8988T (cell line): ENCODE measurements around the gene ZNF302.
A peak's percentile ranks its signal among the peaks of the same experiment; 100 is the strongest.
"Not testable (repeated sequence)": the region's sequence is repeated elsewhere in the genome, so short reads cannot be mapped to it uniquely, and the experiment has no call there.

Experiments used
- DNase-seq: peaks from one replicate; pipeline ENCODE4 v3.0.0; 2011

Gene ZNF302

GRCh38 chr19:34677386-34678084 lies at the start of gene ZNF302:
ZNF302 (plus strand) TSS chr19:34677678; CDS start chr19:34678805, 1,127 bp downstream.
- DNase-seq: peak; percentile 89

DNA sequence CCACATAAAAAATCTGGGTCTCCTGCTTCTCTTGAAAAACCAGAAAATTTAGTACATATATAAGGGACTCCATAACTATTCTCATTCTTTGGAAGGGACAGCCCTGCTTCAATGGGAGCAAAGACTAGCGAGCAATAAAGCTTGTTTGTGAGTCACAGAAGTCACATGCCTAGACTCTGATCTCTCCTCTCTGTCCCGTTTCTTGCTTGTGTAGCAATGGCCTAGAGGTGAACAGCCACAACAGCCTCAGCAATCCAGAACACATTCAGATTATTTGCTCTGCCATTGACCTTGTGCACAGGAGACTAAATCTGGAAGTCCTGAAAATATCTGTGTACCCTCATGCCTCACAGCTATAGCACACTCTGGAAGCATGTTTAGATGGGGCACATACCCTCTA lies 43.7 kb upstream of the ZNF302 start:
- DNase-seq: no peak

- DNase-seq: no peak
Measured at GRCh38 chr19:34639491-34640085, 37.9 kb upstream of the ZNF302 start.

- no peak for DNase-seq
Measured at GRCh38 chr19:34642241-34642640, 35.2 kb upstream of the ZNF302 start.

GRCh38 chr19:34644991-34645461 lies 32.5 kb upstream of the ZNF302 start:
- DNase-seq: no peak

DNA sequence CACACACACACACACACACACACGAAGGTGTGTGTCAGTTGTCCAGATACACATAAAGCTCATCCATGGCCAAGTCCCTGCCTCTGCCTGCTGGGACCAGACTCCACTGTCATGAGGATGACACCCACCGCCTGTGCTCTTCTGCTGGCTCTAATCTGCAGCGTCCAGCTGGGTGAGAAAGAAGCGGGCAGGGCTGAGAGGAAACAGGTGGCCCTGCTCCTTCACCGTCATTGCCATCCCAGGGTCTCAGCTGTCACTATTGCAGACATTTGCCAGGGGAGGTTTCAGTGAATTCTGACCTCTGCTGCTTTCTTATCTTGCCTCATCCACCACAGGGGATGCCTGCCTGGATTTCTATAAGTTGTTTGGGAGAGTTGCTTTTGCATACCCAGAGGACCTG lies 31.9 kb upstream of the ZNF302 start:
- no peak for DNase-seq

DNA sequence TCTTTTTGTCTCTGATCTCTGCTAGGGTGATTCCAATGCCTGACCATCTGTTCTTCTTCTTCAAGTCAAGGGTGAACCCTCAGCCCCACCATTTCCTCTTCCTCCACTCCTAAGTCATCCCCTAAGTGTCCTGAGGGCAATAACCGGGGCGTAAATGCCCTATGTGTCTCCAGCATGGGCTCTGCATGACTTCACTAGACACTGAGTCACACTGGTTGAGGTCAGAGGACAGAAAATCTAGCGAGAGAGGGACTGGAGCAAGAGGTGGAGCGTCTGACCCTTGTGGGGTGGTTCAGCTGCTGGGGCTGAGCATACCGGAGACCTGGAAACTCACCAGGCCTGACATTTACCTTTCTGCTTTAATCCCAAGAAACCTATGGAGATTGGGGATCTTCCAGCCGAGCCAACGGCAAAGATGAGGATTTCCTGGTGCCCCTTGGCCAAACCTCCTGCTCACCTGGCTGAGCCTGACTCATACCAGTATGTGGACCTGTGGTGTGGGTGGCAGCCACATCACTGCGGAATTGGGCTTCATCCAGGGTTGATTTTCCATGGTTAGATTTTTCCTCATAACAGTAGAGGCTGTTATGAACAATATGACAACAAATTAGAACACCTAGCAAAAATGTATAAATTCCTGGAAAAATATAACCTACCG lies 27.5 kb upstream of the ZNF302 start:
- no peak for DNase-seq

DNA sequence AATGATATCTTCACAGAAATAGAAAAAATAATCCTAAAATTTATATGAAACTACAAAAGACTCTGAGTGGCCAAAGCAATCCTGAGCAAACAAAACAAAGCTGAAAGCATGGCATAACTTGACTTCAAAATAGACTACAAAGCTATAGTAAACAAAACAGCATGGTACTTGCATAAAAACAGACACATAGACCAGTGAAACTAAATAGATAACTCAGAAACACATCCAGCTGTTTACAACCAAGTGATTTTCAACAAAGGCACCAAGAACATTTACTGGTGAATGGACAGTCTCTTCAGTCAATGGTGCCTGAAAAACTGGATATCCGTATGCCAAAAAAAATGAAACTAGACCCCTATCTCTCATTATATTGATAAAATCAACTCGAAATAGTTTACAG lies 25.7 kb upstream of the ZNF302 start:
- no peak for DNase-seq

DNA sequence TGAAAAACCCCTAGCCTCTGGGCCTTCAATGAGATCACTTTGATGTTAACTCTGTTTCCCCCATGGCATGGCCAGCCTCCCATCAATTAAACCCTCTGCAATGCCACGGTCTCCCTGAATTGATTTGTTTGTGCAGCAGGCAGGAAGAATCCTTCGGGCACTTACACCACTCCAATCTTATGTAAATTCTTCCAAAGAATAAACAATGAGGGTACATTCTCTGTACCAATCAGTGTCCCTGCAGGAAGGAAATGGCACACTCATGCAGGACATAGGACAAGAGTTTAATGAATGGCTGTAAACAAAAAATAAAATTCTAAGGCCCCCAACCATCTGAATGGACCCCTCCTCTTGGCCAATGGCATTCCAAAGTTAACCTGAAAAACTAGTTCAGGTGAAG lies 22.7 kb upstream of the ZNF302 start:
- no peak for DNase-seq

DNA sequence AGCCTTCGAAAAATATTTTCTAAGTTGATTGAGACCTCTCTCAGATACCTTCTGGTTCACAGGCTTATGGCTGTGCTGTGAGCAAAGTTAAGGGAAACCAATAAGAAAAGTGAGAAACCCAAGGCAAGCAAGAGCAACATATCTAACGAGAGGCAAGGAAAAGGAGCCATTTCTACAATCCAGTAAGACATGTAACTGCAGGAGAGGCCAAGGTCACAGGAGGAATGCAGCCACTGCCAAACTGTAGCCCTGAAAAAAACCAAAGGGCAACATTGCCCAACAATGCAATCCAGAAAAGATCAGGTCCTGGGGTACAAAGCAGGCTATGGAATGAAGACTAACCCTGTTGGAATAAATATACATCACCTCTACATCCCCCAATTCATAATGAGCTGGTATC lies 21.8 kb upstream of the ZNF302 start:
- DNase-seq: no peak

GRCh38 chr19:34661357-34661756 lies 16.1 kb upstream of the ZNF302 start:
- DNase-seq: no peak

- peak; percentile 44 for DNase-seq
Measured at GRCh38 chr19:34662919-34663318, 14.6 kb upstream of the ZNF302 start.

- DNase-seq: no peak
Measured at GRCh38 chr19:34664168-34664567, 13.3 kb upstream of the ZNF302 start.

GRCh38 chr19:34664870-34665269 lies 12.6 kb upstream of the ZNF302 start:
- no peak for DNase-seq

- not testable (repeated sequence) for DNase-seq
Measured at GRCh38 chr19:34665275-34665674, 12.2 kb upstream of the ZNF302 start.

DNA sequence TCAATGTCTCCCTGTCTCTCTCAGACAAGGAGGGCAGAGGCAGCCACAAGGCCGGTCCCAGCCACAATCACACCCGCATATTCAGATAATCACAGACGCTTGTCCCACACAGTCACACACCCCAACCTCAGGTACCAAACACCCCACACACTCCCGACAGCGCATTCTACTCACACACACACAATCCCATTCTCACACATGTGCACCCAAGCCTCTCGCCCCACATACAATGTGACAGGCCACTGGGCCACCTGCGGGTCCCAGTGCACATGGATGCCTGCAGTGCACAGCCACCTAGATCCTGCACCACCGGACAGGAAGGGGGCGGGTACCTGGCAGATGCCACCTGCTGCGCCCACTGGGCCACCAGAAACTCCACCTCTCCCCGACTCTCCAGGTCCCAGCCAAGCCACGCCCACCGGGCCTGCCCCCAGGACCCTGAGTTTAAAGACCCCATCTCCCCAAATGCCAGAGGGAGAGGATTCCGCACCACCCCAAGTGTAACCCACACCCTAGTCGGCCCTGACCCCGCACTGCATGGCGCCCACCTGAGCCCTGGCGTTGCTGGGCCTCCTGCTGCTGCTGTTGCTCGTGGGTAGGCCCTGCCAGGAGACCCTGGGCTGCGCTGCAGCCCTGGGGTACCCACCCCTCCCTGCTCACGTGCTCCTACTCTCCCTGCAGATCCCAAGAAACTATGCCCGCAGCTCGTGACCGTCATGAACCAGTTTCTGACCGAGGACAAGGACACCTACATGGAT lies 11.1 kb upstream of the ZNF302 start:
- DNase-seq: no peak

DNA sequence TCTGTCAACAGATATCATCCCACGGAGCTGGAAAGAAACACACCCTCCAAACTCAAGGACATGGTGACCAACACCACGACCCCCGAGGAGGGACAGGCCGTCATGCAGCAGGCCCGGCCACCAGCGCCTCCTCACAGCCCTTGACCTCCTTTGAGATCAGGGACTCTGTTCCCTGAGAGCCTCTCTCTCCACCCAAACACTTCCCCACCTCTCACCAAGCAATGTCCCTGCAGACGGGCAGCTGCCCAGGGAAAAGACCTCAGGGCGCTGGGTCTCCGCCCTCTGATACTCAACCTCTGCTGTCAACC lies 10.6 kb upstream of the ZNF302 start:
- DNase-seq: no peak

GRCh38 chr19:34667349-34668076 lies 10.0 kb upstream of the ZNF302 start:
- no peak for DNase-seq

GRCh38 chr19:34668077-34668689 lies 9.3 kb upstream of the ZNF302 start:
- DNase-seq: not testable (repeated sequence)

DNA sequence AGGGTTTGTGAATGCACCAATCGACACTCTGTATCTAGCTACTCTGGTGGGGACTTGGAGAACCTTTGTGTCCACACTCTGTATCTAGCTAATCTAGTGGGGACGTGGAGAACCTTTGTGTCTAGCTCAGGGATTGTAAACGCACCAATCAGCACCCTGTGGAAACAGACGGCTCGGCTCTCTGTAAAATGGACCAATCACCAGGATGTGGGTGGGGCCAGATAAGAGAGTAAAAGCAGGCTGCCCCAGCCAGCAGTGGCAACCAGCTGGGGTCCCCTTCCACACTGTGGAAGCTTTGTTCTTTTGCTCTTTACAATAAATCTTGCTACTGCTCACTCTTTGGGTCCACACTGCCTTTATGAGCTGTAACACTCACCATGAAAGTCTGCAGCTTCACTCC lies 8.8 kb upstream of the ZNF302 start:
- not testable (repeated sequence) for DNase-seq

GRCh38 chr19:34669305-34669704 lies 8.2 kb upstream of the ZNF302 start:
- no peak for DNase-seq

GRCh38 chr19:34671972-34672371 lies 5.5 kb upstream of the ZNF302 start:
- no peak for DNase-seq
